Measurements from ENCODE around the gene SUGCT. TPM values are rescaled to one million over a fixed set of nuclear protein-coding genes. Genes with fewer than 3 reads are reported as not detected.
A peak's percentile ranks its signal among the peaks of the same experiment; 100 is the strongest.

The SUGCT gene
- total RNA-seq, 1 donor: 6.7 TPM

- no peak overlapping the region for H3K4me3 ChIP-seq (ENCODE audit: low read depth, low read length)
- no peak for TF ChIP-seq CTCF (IDR thresholded peaks at IDR 0.05; ENCODE audit: insufficient read depth, low read length)
- peak; percentile 50 for DNase-seq (ENCODE audit: low read depth)
Measured at GRCh38 chr7:40709062-40709964, 574.5 kb downstream of the SUGCT start.

- H3K4me3 ChIP-seq (ENCODE audit: low read depth, low read length): no peak overlapping the region
- TF ChIP-seq CTCF (IDR thresholded peaks at IDR 0.05; ENCODE audit: insufficient read depth, low read length): no peak
- no peak for DNase-seq (ENCODE audit: low read depth)
Measured at GRCh38 chr7:40711706-40712105, 576.9 kb downstream of the SUGCT start.

DNA sequence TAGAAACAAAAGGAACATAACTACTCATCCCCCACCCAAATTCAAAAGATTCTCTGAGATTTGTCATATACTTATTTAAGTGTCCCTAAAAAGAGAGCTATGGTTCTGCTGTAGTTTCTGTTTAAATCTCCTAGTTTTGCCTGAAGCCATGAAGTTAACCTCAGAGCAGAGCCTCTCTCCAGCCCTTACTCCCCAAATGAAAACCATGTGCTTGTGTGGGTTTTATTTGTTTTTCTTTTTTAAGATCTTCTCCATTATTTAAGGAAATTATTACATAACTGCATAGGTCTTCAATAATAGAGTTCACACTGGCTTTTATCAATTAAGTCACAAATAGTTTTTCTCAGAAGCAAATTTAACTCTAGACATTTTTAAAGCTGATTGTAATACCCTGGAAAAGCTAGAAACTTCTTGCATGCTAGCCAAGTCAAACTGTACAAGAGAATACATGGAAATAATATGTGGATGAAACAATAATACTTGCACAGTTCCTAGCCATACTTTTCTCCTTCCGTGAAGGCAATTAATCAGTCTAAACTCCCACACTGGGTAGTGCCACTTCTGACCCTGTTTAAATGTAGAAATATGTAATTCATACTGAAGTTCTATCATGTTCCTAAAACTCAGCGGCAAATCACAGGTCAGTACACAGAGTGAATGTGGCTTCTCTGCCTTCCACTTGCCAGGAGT lies 579.7 kb downstream of the SUGCT start:
- H3K4me3 ChIP-seq (ENCODE audit: low read depth, low read length): no peak overlapping the region
- no peak for TF ChIP-seq CTCF (IDR thresholded peaks at IDR 0.05; ENCODE audit: insufficient read depth, low read length)
- DNase-seq (ENCODE audit: low read depth): peak; percentile 68

GRCh38 chr7:40715053-40715430 lies 580.2 kb downstream of the SUGCT start:
- peak; percentile 72 for DNase-seq (ENCODE audit: low read depth)
- no peak overlapping the region for H3K4me3 ChIP-seq (ENCODE audit: low read depth, low read length)
- no peak for TF ChIP-seq CTCF (IDR thresholded peaks at IDR 0.05; ENCODE audit: insufficient read depth, low read length)

DNA sequence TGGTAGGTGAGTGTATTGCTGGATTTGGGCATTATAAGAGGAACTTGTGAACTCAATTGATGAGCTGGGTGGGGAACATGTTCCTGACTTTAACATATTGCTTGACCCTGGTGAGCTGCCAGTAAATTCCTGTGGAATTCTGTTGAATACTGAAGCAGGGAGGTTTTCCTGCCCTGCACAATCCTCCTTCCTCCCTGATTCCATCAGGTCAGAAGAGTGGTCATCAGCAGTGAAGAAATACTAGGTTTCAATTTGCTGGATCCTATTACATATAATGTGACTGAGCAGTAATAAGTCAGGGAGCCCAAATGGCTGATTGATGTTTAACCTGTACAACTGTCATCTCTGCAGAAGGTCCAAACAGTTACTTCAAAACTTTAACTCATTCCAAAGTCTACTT lies 581.2 kb downstream of the SUGCT start:
- peak; percentile 68 for DNase-seq (ENCODE audit: low read depth)
- no peak for TF ChIP-seq CTCF (IDR thresholded peaks at IDR 0.05; ENCODE audit: insufficient read depth, low read length)

GRCh38 chr7:40717242-40717641 lies 582.4 kb downstream of the SUGCT start:
- no peak for TF ChIP-seq CTCF (IDR thresholded peaks at IDR 0.05; ENCODE audit: insufficient read depth, low read length)
- peak overlapping the region; percentile 39 for H3K4me3 ChIP-seq (ENCODE audit: low read depth, low read length)
- peak; percentile 96 for DNase-seq (ENCODE audit: low read depth)

More for the DNA sequence above, 581.2 kb downstream of the SUGCT start:
- H3K4me3 ChIP-seq (ENCODE audit: low read depth, low read length): no peak overlapping the region
